Measurements from ENCODE around the gene TTC7B.
"Not testable (repeated sequence)": the region's sequence is repeated elsewhere in the genome, so short reads cannot be mapped to it uniquely, and the experiment has no call there.

Gene TTC7B

DNA sequence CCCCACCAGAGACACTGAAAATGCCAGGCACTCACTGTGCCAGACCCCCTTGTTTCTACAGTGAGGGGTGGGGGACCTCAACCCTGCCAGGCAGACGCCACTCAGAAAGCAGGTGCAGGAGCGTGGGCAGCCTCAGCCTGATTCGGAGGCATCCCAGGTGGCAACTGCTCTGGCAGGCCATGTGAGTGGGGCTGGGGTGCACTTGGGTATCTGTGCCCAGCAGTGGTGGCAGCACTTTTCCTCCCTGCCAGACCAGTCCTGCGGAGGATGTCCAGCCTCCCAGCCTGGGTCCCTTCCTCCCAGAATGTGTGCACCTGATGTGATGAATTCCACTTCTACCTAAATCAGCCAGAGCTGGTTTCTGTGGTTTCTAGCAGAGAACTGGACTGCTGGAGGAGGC, 13.4 kb upstream of the TTC7B start:
- DNase-seq, result no peak

DNA sequence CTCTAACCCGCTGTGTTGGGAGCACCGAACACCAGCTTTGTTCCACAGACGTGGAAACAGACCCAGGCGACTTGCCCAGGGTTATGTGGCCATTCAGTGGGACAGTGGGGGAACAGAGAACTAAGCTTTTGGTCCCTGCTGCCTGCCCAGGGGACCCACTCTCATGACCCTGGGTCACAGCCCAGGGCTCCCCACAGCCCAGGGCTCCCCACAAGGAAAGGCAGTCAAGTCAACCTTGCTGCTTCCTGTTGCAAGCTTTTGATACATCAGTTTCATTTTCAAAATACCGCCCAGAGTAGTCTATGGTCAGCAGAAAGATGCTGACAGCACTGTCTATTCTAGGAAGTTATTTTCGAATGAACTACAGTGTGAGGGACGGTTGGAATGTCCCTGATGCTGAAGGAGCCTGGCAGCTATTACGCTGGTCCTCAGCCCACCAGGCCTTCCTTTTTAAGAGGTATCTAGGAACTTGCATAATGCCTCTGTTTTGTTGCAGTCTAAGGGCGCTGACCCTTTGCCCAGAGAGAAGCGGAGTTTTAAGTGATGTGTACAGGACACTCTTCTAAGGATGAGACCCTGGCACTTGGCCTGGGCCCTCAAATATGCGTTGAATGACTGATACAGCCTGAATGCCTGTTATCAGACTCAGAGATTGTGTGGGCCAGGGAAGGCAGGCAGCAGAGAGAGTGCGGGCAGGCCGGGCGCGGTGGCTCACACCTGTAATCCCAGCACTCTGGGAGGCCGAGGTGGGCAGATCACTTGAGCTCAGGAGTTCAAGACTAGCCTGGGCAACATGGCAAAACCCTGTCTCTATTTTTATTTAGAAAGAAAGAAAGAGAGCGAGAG, 12.6 kb upstream of the TTC7B start:
- DNase-seq, result peak; percentile 15

DNA sequence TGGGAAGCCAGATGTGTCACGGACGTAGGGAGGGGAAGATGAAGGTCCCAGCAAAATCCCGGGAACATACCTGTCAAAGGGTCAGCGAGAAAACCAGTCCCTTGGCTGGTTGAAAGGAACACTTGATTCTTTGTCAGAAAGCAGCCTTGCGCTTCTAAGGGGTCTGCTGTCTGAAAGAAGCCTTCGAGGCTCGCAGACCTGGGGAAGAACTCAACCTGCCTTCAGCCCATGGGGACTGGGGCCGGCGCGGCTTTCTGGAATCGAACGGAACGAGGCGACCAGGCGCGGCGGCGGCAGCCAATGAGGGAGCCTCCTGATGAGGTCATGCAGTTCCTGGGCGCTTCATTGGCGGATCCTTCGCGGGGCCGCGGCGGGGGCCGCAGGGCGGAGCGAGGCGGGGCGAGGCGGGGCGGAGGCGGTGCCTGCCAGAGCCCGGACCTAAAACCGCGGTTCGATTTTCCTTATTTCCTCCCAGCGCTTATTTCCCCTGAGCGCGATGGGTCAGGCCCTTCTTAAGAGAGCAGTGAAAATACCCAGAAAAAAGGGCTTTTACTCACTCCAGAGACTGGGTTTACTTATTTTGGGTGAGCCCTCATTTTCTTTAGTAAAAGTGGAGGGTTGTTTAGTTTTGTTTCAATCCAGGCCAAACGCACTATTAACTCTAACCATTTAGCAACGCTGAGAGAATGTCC, 11.8 kb upstream of the TTC7B start:
- peak; percentile 92 for DNase-seq

GRCh38 chr14:90823542-90823941, 7.3 kb upstream of the TTC7B start:
- DNase-seq, result not testable (repeated sequence)

DNA sequence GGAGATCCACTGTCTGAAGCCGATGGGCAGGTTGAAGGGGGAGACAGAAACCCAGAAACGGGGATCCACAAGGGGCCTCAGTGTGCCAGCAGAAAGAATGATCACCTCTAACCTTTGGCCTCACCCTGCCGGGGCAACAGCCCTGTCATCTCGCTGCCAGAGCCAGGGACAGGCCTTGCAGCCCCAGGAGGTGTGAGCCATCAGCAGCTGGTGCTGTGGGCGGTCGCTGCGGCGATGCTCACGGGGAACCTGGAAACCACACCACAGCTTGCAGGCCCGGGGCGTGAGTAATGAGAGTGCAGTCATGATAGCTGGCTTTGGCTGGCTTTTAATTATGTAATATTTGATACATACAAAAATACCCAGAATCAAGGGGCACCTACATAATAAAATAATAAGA, 4.7 kb upstream of the TTC7B start:
- DNase-seq, result peak; percentile 87

- DNase-seq, result no peak
Measured at GRCh38 chr14:90819734-90820393, 3.6 kb upstream of the TTC7B start.

- DNase-seq, result no peak
Measured at GRCh38 chr14:90818715-90819114, 2.5 kb upstream of the TTC7B start.

GRCh38 chr14:90816681-90817436, 629 bp upstream of the TTC7B start:
- DNase-seq, result no peak

DNA sequence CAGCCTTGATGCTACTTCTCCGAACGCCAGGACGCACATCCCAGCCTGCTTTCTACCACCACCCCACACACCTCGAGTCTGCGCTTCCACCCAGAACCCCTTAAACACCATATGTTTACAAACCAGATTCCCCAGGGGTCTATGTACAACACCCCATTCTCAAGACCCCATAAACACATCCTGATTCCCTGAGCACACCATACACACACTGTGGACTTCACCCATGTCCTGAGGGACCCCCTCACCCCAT, 733 bp downstream of the TTC7B start:
- DNase-seq, result no peak

DNA sequence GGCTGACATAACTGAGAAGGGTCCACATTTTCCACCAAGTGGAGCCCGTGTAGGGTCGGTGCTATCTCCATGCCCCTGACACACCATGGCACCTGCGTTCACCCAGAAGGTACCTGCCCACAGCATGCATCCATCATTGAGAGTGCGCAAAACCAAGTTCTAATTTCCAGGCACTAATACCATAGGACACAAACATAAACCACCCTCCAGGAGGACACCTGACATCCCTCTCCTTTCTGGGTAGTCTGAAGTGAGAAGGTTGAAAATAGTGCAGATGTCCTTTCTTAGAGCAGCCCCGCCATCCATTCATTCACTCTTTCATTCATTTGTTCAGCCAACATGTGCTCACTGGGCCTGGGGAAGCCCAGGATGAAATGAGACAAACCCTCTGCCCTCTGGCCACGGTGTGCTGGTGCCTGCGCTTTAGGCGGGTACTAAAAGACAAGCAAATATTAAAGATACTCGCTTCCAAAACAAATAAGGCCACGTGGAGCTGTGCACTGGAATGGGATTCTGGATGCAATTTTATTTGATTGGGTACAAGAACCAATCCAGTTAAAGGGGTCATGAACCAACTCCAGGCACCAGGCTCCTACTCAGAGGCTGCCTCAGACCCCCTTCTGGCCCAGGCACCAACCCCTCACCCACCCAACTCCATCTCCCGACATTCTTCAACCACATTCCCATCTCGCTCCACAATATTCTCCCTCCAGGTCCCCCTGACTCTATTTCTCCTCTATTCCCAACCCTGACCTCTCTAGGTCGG, 1.2 kb downstream of the TTC7B start:
- DNase-seq, result no peak

GRCh38 chr14:90813442-90813841, 2.8 kb downstream of the TTC7B start:
- no peak for DNase-seq

GRCh38 chr14:90812109-90812508, 4.1 kb downstream of the TTC7B start:
- DNase-seq, result no peak

- DNase-seq, result no peak
Measured at GRCh38 chr14:90811641-90812040, 4.6 kb downstream of the TTC7B start.

DNA sequence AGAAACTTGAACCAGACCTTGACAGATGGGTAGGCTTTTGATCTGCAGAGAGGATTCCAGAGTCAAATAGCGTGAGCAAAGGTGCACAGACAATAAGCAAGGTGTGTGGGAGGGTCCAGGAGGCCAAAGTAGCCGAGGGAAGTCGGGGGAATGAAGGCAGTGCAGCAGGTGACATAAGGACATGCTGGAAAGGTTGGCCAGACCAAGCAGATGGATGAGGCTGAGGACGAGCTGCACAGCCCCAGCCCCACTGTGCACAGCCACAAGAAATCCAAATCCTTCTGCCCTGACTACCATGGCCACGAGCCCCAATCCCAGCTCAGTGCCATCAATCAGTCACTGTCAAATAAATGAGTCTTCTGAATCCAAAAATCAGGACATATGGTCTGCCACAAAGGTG, 5.4 kb downstream of the TTC7B start:
- DNase-seq, result no peak

DNA sequence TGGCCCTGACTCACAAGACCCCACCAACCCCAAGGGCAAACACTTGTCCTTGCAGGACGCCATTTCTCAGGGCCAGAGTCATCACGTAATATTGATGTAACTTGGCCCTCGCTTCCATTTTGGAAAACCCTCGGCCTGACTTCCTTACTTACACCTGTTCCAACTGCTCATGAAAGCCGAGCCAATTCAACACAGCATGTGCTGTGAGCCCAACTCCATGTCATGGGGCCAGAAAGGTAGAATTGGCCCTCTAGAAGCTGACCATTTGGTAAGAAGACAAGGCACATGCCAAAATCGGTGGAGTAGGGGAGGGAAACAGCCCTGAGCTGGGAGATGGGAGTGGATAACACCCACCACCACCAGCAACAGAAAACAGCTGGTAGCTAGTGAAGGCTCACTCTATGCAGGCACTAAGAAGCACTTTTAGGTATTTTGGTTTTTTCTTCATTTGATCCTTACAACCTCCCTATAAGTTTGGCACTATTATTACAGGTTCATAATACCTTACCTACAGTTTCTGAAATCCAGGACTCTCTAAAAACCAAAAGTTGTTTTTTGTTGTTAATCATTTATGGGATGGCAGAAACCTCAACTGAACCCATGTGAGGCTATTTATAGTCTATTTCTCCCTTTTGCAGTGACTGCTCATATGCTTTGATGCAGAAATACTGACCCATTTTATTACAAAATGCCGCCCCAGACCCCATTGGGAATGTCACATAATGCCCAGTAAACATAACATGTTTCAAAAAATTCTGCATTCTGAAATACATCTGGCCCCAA, 6.5 kb downstream of the TTC7B start:
- no peak for DNase-seq

- DNase-seq, result no peak
Measured at GRCh38 chr14:90808759-90809529, 7.3 kb downstream of the TTC7B start.

DNA sequence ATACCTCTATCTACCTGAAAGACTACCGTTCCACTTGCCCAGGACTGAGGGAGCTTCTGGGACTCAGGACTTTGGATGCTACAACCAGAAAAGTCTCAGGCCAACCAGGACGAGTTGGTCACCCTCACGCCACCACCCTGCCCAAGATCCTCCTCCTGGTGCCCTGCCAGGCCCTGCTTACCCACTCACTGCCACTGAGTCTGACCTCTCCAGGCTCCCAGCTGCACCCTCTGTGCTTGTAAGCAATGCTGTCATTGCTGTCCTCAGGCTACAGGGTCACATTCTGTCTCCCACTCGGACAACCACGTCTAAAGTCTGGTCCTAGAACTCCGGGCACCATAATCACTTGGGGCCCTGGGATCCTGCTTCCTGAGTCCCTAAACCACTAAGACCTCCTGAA, 9.2 kb downstream of the TTC7B start:
- no peak for DNase-seq

DNA sequence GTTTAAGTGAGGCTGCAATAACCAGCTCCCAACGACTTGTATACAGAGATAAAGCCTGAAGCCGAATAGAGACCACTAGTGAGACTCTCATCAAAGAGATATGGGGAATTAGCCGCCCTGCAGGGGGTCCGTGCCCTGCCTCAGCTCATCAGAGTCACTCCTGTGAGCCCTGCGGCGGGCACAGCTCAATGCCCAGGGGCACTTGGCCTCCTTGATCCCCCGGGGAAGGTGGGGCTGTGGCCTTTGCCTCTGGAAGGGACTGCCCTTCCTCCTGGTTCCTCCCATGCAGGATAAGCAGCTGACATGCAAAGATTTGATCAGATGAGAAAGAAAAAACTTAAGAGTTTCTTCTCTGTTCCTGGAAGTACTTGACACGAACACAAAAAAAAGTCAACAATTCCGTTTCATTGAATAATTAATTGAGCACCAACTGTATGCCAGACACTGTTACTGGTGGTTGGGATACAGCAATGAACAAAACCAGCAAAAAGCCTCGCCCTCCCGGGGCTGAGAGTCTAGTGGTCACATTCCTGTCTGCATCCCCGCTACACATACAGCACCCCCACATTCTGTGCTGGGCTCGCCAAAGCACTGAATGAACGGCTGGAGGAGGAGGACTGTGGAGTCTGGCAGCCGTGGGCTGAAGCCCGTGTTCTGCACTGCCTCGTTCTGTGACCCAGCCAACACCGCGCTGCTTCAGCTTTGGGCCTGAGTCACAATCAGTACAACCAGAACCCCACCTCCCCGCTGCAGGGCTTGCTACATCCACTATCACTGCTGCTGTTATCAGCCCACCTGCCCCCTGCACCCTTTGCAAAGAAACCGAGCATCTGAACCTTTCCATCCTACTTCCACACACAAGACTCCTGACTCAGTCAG, 10.3 kb downstream of the TTC7B start:
- DNase-seq, result no peak

DNA sequence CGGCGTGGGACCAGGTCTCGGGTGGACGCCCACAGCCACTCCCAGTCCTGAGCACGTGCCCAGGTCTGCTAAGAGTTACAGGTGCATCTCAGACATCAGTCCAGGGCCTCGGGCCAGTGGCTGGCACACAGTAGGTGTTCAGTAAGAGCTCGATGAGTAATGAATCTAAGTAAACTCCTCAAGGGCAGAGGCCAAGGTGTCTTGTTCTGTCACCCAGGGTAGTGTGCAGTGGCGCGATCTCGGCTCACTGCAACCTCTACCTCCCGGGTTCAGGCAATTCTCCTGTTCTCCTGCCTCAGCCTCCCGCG, 11.2 kb downstream of the TTC7B start:
- DNase-seq, result no peak
